ENCODE measurements around the gene NOA1.

Gene NOA1

DNA sequence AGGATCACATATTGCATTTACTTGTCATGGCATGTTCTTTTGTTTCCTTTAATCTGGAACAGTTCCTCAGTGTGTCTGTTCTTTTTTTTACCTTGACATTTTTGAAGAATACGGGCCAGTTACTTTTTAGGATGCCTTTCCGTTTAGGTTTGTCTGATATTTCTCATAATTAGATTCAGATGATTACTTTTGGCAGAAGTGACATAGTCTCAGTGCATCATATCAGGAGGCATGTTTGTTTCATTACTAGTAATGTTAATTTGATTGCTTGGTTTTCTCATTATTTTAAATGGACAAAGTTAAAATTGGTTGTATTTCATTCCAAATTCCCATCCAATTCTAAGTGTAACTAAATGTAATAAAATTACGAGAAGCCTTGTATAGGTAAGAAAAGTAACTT, 9.5 kb upstream of the NOA1 start:
- Histone ChIP-seq H3K23ac (ENCODE audit: low read length) (no peak overlapping the region), H3K27me3 (ENCODE audit: insufficient read depth, low read length) (no peaks in the 10 kb centered on the region), H2BK5ac (ENCODE audit: low read depth, low read length, poor library complexity) (no peak overlapping the region), H2AK5ac (ENCODE audit: low read length) (no peak overlapping the region), H3K9ac (ENCODE audit: low read length) (no peak overlapping the region), H2BK120ac (ENCODE audit: insufficient read depth, low read length, poor library complexity) (no peak overlapping the region), H3K79me1 (ENCODE audit: low read length) (no peaks in the 10 kb centered on the region), H4K12ac (ENCODE audit: low read depth, low read length) (no peak overlapping the region), H3K36me3 (ENCODE audit: control insufficient read depth in 1 of 2, insufficient read depth in 2 of 2, low read length in 2 of 2) (peaks cover 9 to 30% of the 10 kb centered on the region in 2 experiments), H3K4me2 (ENCODE audit: low read length) (no peak overlapping the region), H3K79me2 (ENCODE audit: control insufficient read depth, insufficient read depth, low read length, poor library complexity) (peaks cover 9% of the 10 kb centered on the region), H3K4me3 (ENCODE audit: low read depth, low read length) (no peak overlapping the region), H3K14ac (ENCODE audit: low read length) (no peak overlapping the region), H4K91ac (ENCODE audit: low read depth, low read length) (no peak overlapping the region), H3K27ac (ENCODE audit: low read depth, low read length) (no peak overlapping the region), H3K9me3 (ENCODE audit: insufficient read depth, low read depth, low read length) (peaks cover 1% of the 10 kb centered on the region), H3K4ac (ENCODE audit: low read depth, low read length) (no peak overlapping the region), H3K4me1 (ENCODE audit: control insufficient read depth in 1 of 2, insufficient read depth in 2 of 2, low read length in 2 of 2) (peaks cover 0 to 1% of the 10 kb centered on the region in 2 experiments), H3K18ac (ENCODE audit: low read length) (no peak overlapping the region), H2AFZ (ENCODE audit: insufficient read depth, low read length, poor library complexity) (no peak overlapping the region), H2BK12ac (ENCODE audit: low read length) (no peak overlapping the region), H4K8ac (ENCODE audit: low read depth, low read length) (no peak overlapping the region)
- WGBS (ENCODE audit: extremely low coverage, insufficient coverage, insufficient read length) = no CpG with 5 or more reads among the region's 3 CpGs
- no peak for DNase-seq

DNA sequence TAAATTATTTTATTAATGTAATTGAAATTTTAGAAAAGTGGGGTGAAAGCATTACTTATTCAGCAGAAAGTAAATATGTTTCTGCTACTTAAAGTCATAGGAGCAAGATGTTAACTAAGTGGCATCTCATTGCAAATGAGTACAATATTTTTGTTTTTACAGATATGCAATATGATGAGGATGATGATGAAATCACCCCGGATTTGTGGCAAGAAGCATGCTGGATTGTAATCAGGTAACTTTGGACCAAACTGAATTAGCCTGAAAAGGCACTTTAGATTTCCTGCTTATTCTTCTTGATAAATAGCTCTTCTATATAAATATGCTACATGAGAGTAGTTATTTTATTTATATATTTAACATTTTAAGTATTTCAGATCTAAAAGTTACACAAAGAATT, 8.8 kb upstream of the NOA1 start:
- Histone ChIP-seq H3K9me3 (ENCODE audit: insufficient read depth, low read depth, low read length) (peaks cover 1% of the 10 kb centered on the region), H4K8ac (ENCODE audit: low read depth, low read length) (no peak overlapping the region), H3K4ac (ENCODE audit: low read depth, low read length) (no peak overlapping the region), H2BK120ac (ENCODE audit: insufficient read depth, low read length, poor library complexity) (no peak overlapping the region), H3K79me2 (ENCODE audit: control insufficient read depth, insufficient read depth, low read length, poor library complexity) (peaks cover 9% of the 10 kb centered on the region), H3K14ac (ENCODE audit: low read length) (no peak overlapping the region), H3K18ac (ENCODE audit: low read length) (no peak overlapping the region), H4K12ac (ENCODE audit: low read depth, low read length) (no peak overlapping the region), H2AK5ac (ENCODE audit: low read length) (no peak overlapping the region), H2BK12ac (ENCODE audit: low read length) (no peak overlapping the region), H3K36me3 (ENCODE audit: control insufficient read depth in 1 of 2, insufficient read depth in 2 of 2, low read length in 2 of 2) (peaks cover 9 to 26% of the 10 kb centered on the region in 2 experiments), H4K91ac (ENCODE audit: low read depth, low read length) (no peak overlapping the region), H3K27me3 (ENCODE audit: insufficient read depth, low read length) (no peaks in the 10 kb centered on the region), H3K4me1 (ENCODE audit: control insufficient read depth in 1 of 2, insufficient read depth in 2 of 2, low read length in 2 of 2) (peaks cover 0 to 2% of the 10 kb centered on the region in 2 experiments), H2BK5ac (ENCODE audit: low read depth, low read length, poor library complexity) (no peak overlapping the region), H2AFZ (ENCODE audit: insufficient read depth, low read length, poor library complexity) (no peak overlapping the region), H3K9ac (ENCODE audit: low read length) (no peak overlapping the region), H3K4me3 (ENCODE audit: low read depth, low read length) (no peak overlapping the region), H3K23ac (ENCODE audit: low read length) (no peak overlapping the region), H3K4me2 (ENCODE audit: low read length) (no peak overlapping the region), H3K27ac (ENCODE audit: low read depth, low read length) (no peak overlapping the region), H3K79me1 (ENCODE audit: low read length) (no peaks in the 10 kb centered on the region)
- no peak for DNase-seq
- no CpG with 5 or more reads among the region's 1 CpG for WGBS (ENCODE audit: extremely low coverage, insufficient coverage, insufficient read length)

DNA sequence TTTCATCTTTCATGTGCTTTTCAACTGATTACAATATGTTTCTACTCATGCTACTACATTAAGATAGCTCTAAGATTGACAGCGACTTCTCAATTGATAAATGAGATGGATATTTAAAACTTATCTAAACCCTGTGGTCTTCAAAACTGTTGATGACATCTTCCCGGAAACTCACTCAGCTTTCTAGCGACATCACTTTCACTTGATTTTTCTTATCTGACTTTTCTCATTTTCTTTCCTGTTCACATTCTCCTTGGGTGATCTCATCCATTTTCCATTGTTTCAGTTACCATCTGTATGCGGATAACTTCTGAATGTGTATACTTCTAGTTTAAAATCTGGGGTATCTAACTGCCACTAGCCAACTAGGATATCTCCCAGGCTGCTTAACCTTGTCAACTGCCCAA, 4.4 kb upstream of the NOA1 start:
- H4K8ac ChIP-seq (ENCODE audit: low read depth, low read length) = no peak overlapping the region
- H3K79me1 ChIP-seq (ENCODE audit: low read length) = peaks cover 9% of the 10 kb centered on the region
- H3K27me3 ChIP-seq (ENCODE audit: insufficient read depth, low read length) = no peaks in the 10 kb centered on the region
- no peak overlapping the region for H2BK12ac ChIP-seq (ENCODE audit: low read length)
- H2AFZ ChIP-seq (ENCODE audit: insufficient read depth, low read length, poor library complexity) = no peak overlapping the region
- H2BK120ac ChIP-seq (ENCODE audit: insufficient read depth, low read length, poor library complexity) = no peak overlapping the region
- no peak overlapping the region for H4K91ac ChIP-seq (ENCODE audit: low read depth, low read length)
- peaks cover 26% of the 10 kb centered on the region for H3K79me2 ChIP-seq (ENCODE audit: control insufficient read depth, insufficient read depth, low read length, poor library complexity)
- H3K4me1 ChIP-seq (ENCODE audit: control insufficient read depth in 1 of 2, insufficient read depth in 2 of 2, low read length in 2 of 2) = peaks cover 0 to 2% of the 10 kb centered on the region in 2 experiments
- H3K23ac ChIP-seq (ENCODE audit: low read length) = no peak overlapping the region
- H3K14ac ChIP-seq (ENCODE audit: low read length) = no peak overlapping the region
- WGBS (ENCODE audit: extremely low coverage, insufficient coverage, insufficient read length) = no CpG with 5 or more reads among the region's 4 CpGs
- H2AK5ac ChIP-seq (ENCODE audit: low read length) = no peak overlapping the region
- no peak overlapping the region for H4K12ac ChIP-seq (ENCODE audit: low read depth, low read length)
- no peak for DNase-seq
- no peak overlapping the region for H3K4me2 ChIP-seq (ENCODE audit: low read length)
- peaks cover 3 to 9% of the 10 kb centered on the region in 2 experiments for H3K36me3 ChIP-seq (ENCODE audit: control insufficient read depth in 1 of 2, insufficient read depth in 2 of 2, low read length in 2 of 2)
- H3K18ac ChIP-seq (ENCODE audit: low read length) = no peak overlapping the region
- no peak overlapping the region for H2BK5ac ChIP-seq (ENCODE audit: low read depth, low read length, poor library complexity)
- no peak overlapping the region for H3K4me3 ChIP-seq (ENCODE audit: low read depth, low read length)
- no peak overlapping the region for H3K9ac ChIP-seq (ENCODE audit: low read length)
- H3K4ac ChIP-seq (ENCODE audit: low read depth, low read length) = peak overlapping the region; percentile 49
- H3K9me3 ChIP-seq (ENCODE audit: insufficient read depth, low read depth, low read length) = no peaks in the 10 kb centered on the region
- H3K27ac ChIP-seq (ENCODE audit: low read depth, low read length) = no peak overlapping the region

DNA sequence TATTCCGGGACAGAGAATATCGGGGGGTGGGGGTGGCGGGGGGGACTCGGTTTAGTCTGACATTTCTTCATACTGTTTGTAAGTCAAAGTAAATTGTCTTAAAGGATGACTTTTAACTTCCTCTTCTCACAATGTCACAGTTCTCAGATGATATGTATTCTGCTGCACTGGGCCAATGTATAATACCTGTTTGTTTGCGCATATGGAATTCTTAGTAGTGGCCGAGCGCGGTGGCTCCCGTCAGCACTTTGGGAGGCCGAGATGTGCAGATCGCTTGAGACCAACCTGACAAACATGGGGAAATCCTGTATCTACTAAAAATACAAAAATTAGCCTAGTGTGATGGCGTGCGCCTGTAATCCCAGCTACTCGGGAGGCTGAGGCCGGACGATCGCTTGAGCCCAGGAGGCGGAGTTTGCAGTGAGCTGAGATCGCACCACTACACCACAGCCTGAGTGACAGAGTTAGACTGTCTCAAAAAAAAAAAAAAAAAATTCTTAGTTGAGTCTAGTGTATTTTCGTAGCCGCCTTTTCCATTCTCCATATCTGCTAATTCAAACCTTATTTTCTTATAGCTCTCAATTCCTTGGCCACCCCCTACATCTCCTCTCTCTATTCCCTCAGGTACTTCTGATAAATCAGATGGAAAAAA, 2.1 kb upstream of the NOA1 start:
- no CpG with 5 or more reads among the region's 21 CpGs for WGBS (ENCODE audit: extremely low coverage, insufficient coverage, insufficient read length)
- peak in 1 of 2 donors; percentile 42 for DNase-seq

More for the DNA sequence above, 2.1 kb upstream of the NOA1 start:
- no peak overlapping the region for H2BK12ac ChIP-seq (ENCODE audit: low read length)
- no peak overlapping the region for H2BK120ac ChIP-seq (ENCODE audit: insufficient read depth, low read length, poor library complexity)
- peaks cover 1 to 3% of the 10 kb centered on the region in 2 experiments for H3K36me3 ChIP-seq (ENCODE audit: control insufficient read depth in 1 of 2, insufficient read depth in 2 of 2, low read length in 2 of 2)
- no peak overlapping the region for H2BK5ac ChIP-seq (ENCODE audit: low read depth, low read length, poor library complexity)
- peaks cover 0 to 7% of the 10 kb centered on the region in 2 experiments for H3K4me1 ChIP-seq (ENCODE audit: control insufficient read depth in 1 of 2, insufficient read depth in 2 of 2, low read length in 2 of 2)
- no peak overlapping the region for H3K18ac ChIP-seq (ENCODE audit: low read length)
- H3K79me1 ChIP-seq (ENCODE audit: low read length) = peaks cover 12% of the 10 kb centered on the region
- peaks cover 30% of the 10 kb centered on the region for H3K79me2 ChIP-seq (ENCODE audit: control insufficient read depth, insufficient read depth, low read length, poor library complexity)
- H3K9ac ChIP-seq (ENCODE audit: low read length) = peak overlapping the region; percentile 96
- peak overlapping the region; percentile 74 for H3K4ac ChIP-seq (ENCODE audit: low read depth, low read length)
- H3K4me3 ChIP-seq (ENCODE audit: low read depth, low read length) = peak overlapping the region; percentile 97
- peak overlapping the region; percentile 97 for H4K8ac ChIP-seq (ENCODE audit: low read depth, low read length)
- H4K91ac ChIP-seq (ENCODE audit: low read depth, low read length) = no peak overlapping the region
- H3K23ac ChIP-seq (ENCODE audit: low read length) = no peak overlapping the region
- no peaks in the 10 kb centered on the region for H3K9me3 ChIP-seq (ENCODE audit: insufficient read depth, low read depth, low read length)
- H3K27me3 ChIP-seq (ENCODE audit: insufficient read depth, low read length) = no peaks in the 10 kb centered on the region
- no peak overlapping the region for H2AK5ac ChIP-seq (ENCODE audit: low read length)
- H3K27ac ChIP-seq (ENCODE audit: low read depth, low read length) = no peak overlapping the region
- no peak overlapping the region for H3K14ac ChIP-seq (ENCODE audit: low read length)
- no peak overlapping the region for H4K12ac ChIP-seq (ENCODE audit: low read depth, low read length)
- H3K4me2 ChIP-seq (ENCODE audit: low read length) = peak overlapping the region; percentile 98
- peak overlapping the region; percentile 10 for H2AFZ ChIP-seq (ENCODE audit: insufficient read depth, low read length, poor library complexity)
